Stimulated activated CD8-positive, alpha-beta memory T cell treated with anti-CD3 and anti-CD28 coated beads, Interleukin-12 subunit alpha, Interleukin-12 subunit beta, amount 100 ng/mL, for 24 hours (primary cell): ENCODE measurements around the gene GDF10.
A peak's percentile ranks its signal among the peaks of the same experiment; 100 is the strongest.

Experiments
- DNase-seq: peaks from one replicate; pipeline ENCODE4 v3.0.0-alpha.2; 2020; ENCODE audit errors: extremely low read depth

The GDF10 gene

GRCh38 chr10:47294057-47294456 is 5.9 kb upstream of the GDF10 start:
- DNase-seq, result no peak

GRCh38 chr10:47294501-47294900 is 5.5 kb upstream of the GDF10 start:
- no peak for DNase-seq

GRCh38 chr10:47295411-47295810 is 4.6 kb upstream of the GDF10 start:
- no peak for DNase-seq

- DNase-seq, result no peak
Observed at GRCh38 chr10:47296156-47296894, 3.7 kb upstream of the GDF10 start.

- no peak for DNase-seq
Observed at GRCh38 chr10:47296941-47297340, 3.1 kb upstream of the GDF10 start.

GRCh38 chr10:47297866-47298540 is 2.0 kb upstream of the GDF10 start:
- no peak for DNase-seq

GRCh38 chr10:47298715-47299114 is 1.3 kb upstream of the GDF10 start:
- no peak for DNase-seq

GRCh38 chr10:47300429-47300931 is 483 bp downstream of the GDF10 start:
- no peak for DNase-seq

- no peak for DNase-seq
Observed at GRCh38 chr10:47301833-47302232, 1.8 kb downstream of the GDF10 start.

GRCh38 chr10:47303105-47303504 is 3.1 kb downstream of the GDF10 start:
- DNase-seq, result no peak

- DNase-seq, result no peak
Observed at GRCh38 chr10:47303866-47304265, 3.9 kb downstream of the GDF10 start.

- no peak for DNase-seq
Observed at GRCh38 chr10:47305566-47305965, 5.6 kb downstream of the GDF10 start.

GRCh38 chr10:47306387-47307210 is 6.6 kb downstream of the GDF10 start:
- no peak for DNase-seq

- DNase-seq, result no peak
Observed at GRCh38 chr10:47307381-47307780, 7.4 kb downstream of the GDF10 start.

GRCh38 chr10:47308775-47309174 is 8.8 kb downstream of the GDF10 start:
- DNase-seq, result no peak

- DNase-seq, result no peak
Observed at GRCh38 chr10:47309408-47310089, 9.6 kb downstream of the GDF10 start.

GRCh38 chr10:47310090-47310505 is 10.1 kb downstream of the GDF10 start:
- no peak for DNase-seq

- DNase-seq, result no peak
Observed at GRCh38 chr10:47311193-47311931, 11.4 kb downstream of the GDF10 start.

GRCh38 chr10:47311932-47312662 is 12.1 kb downstream of the GDF10 start:
- DNase-seq, result peak; percentile 66

GRCh38 chr10:47312663-47312995 is 12.6 kb downstream of the GDF10 start:
- no peak for DNase-seq
